ENCODE data around the gene HTT.

Gene HTT

DNA sequence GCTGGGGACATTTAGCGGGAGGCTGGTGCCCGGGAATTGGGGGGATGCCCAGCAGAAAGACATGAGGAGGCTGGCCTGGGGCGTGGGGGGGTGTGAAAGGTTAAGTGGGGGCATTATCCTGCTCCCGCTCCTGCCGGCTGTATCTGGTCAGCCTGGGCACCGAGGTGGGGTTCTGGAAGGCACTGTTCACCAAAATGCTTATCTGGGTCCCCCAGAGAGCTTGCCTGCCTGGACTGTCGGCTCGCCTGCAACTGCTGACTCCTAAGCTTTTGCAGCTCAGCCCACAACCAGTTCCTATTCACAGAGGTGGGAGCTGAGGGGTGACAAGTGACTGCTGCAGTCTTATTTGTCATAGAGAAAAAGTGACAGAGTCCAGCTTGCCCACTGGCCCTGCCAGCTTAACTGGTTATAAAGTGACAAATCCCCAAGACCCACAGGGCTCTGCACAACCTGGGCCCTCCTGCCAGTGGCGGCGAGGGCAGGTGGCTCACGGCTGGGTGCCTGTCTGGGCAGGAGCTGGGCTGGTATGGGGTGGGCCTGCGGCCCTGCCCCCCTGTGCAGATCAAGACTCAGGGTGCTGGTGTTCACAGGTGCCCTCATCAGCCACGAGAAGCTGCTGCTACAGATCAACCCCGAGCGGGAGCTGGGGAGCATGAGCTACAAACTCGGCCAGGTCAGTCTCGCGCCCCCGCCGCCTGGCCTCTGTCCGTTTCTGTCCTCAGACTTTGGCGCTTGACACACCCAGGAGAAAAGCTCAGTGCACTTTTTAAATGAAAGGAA lies 150.8 kb downstream of the HTT start:
- DNase-seq (ENCODE audit: low read depth): no peak
- no peak overlapping the region for H3K4me3 ChIP-seq (ENCODE audit: low read depth, low read length)

DNA sequence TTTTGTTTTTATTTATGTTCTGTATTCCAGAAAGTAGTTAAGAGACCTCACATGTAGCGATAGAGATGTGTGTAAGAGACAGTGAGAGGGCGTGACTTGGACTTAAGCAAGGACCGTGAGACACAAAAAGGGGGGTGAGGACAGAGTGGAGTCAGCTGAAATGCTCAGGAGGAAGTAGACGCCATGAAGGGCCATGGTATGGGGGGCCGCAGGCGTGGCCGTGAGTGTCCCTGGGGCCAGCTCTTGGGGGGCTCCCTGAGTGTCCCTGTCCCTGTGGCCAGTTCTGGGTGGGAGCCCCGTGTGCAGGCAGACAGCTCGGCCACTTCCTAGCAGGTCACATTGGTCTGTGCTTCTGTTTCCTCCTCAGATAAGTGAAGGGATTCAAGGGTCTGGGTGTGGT lies 151.5 kb downstream of the HTT start:
- no peak for DNase-seq (ENCODE audit: low read depth)
- no peak overlapping the region for H3K4me3 ChIP-seq (ENCODE audit: low read depth, low read length)

DNA sequence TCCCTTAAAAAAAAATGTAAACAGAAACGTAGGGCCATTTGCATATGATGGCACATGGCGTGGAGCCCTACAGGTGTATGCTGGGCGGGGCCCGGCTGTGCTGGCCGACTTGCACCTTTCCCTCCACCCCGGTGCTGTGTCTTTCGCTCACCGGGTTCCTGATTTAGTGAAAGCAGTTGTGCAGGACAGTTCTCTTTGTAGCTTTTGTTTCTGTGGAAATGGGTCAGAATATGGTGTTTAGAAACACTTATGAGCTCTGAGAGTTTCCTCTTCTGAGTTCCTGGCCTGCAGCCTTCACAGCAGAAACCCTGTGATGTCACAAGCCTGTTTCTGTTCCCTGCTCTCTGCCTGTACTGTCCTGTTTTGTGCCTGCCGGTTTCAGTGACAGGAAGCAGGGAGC lies 152.0 kb downstream of the HTT start:
- no peak overlapping the region for H3K4me3 ChIP-seq (ENCODE audit: low read depth, low read length)
- no peak for DNase-seq (ENCODE audit: low read depth)

DNA sequence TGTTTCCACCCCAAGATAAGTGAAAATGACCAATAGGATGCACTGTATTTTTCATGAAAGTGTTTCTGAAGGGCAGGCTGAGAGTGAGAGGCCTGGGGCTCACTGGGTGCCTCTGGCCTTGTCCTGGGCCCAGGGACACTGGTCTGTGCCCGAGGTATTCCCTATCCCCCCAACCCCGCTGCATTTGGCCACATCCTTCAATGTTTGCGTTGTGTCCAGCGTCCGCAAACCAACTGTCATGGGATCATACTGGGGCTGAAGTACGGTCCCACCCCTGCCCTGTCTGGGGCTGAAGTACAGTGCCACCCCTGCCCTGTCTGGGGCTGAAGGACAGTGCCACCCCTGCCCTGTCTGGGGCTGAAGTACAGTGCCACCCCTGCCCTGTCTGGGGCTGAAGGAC lies 152.5 kb downstream of the HTT start:
- no peak for DNase-seq (ENCODE audit: low read depth)
- H3K4me3 ChIP-seq (ENCODE audit: low read depth, low read length): no peak overlapping the region

DNA sequence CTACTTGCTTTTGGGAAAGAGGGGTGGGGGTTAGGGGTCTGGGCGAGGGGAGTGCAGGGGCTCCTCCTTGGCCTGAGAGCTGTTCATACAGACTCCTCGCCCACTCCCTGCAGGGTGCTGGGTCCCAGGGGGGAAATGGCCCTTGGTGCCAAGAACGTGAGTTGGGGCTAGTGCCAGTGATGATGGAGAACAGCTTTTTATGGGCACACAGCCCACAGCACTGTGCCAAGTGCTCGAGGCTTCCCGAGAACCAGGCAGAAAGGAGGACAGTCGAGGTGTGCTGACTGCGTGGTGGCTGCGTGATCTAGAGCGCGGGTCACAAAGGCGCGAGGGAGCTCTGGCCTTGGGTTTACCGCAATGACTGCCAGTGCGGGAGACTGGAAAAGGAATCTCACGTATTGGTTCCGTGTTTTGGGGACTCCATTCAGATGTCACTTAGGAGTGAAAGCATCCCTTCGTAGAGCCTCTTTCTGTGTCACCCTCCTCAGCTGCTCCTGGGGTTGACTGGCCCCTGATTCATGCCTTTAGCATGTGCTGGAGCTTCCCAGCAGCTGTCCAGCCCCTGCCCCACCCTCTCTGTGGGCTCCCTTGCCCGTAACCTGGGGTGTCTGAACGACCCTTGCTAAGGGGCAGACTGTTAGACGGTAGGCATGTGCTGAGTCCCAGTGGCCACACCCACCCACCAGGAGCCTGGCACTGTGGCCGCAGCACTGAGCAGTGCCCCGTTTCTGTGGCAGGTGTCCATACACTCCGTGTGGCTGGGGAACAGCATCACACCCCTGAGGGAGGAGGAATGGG lies 153.6 kb downstream of the HTT start:
- no peak overlapping the region for H3K4me3 ChIP-seq (ENCODE audit: low read depth, low read length)
- DNase-seq (ENCODE audit: low read depth): no peak

DNA sequence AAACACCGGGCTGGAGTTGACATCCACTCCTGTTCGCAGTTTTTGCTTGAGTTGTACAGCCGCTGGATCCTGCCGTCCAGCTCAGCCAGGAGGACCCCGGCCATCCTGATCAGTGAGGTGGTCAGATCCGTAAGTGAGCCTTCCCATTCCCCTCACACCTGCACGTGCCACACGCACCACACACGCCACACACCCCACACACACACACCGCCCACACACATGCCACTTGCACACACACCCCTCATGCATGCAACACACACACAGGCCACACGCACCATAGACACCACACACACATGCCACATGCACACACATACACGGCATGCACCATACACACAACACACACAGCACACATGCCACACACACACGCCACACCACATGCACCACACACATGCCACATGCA lies 154.4 kb downstream of the HTT start:
- no peak overlapping the region for H3K4me3 ChIP-seq (ENCODE audit: low read depth, low read length)

DNA sequence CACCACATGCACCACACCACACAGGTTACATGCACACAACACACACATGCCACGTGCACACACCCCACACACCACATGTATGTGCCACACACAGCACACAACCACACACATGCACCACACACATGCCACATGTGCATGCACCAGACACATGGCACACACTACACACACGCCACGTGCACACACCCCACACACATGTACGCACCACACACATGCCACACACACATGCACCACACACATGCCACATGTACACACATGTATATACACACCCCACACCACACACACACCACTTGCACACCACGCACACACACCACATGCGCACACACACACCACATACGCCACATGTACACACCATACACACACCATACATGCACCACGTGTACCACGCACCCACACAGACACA lies 154.8 kb downstream of the HTT start:
- no peak for DNase-seq (ENCODE audit: low read depth)
- no peak overlapping the region for H3K4me3 ChIP-seq (ENCODE audit: low read depth, low read length)

More for the DNA sequence above, 154.4 kb downstream of the HTT start:
- DNase-seq (ENCODE audit: low read depth): no peak

DNA sequence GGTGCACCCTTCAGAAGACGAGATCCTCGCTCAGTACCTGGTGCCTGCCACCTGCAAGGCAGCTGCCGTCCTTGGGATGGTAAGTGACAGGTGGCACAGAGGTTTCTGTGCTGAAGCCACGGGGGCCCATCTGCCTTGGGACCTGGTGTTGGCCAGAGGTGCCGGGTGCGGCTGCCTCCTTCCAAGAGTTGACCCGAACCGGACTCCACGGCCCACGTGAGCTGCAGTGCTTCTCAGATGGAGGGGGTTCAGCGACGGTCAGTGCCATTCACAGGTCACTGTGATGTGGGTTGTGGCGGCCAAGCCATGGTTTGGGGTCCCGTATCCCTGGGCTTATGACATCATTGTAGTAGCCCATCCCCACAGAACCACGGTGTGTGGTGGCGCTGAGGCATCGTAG lies 155.5 kb downstream of the HTT start:
- H3K4me3 ChIP-seq (ENCODE audit: low read depth, low read length): no peak overlapping the region
- DNase-seq (ENCODE audit: low read depth): no peak

DNA sequence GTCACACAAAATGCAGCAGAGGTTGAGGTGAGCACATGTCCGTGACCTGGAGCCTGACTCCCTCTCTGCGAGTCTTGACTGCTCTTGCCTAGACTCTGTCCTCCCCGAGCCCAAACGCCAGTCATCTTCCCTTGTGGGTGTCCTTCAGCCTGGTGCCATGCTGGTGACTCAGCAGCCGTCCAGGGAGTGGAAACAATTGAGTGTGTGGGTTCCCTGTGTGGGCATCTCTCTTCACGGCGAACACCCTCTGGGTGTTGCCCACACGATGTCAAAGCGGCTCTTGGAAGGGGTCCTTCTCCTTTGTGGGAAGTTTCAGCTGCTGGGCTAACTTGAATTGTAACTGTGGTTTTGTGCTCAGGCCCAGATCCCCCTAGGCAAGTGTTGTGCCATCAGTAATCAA lies 157.0 kb downstream of the HTT start:
- no peak overlapping the region for H3K4me3 ChIP-seq (ENCODE audit: low read depth, low read length)
- no peak for DNase-seq (ENCODE audit: low read depth)

DNA sequence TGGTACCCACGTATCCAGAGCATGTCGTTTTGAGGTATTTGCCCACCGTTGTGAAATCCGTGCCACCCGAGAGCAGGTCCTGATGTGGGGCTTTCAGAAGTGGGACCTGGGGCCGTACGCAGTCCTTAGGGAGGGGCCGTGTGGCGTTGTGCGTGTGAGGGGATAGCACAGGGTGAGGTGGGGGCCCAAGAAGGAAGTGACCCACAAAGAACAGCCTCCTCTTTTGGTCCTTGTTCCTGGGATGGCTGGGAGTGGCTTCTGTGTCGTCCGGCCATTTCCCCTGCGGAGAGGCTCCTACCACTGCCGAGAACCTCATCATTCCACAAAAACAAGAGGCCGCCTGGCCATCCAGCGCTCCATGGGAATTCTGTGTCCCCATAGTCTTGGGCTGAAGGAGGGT lies 157.5 kb downstream of the HTT start:
- DNase-seq (ENCODE audit: low read depth): no peak
- H3K4me3 ChIP-seq (ENCODE audit: low read depth, low read length): no peak overlapping the region

DNA sequence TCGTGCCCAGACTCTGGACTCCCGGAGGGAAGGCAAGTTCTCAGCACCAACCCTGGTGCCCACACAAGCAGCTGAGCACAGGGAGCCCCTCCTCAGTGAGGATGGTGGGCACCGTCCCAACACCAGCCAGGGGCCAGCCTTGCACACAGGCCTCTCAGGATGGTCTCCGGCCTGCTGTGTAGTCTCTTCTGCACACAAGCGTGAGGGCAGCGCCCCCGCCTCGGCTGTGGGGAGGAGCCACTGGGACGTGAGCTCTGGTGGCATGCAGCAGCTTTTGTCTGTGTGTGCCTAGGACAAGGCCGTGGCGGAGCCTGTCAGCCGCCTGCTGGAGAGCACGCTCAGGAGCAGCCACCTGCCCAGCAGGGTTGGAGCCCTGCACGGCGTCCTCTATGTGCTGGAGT lies 158.4 kb downstream of the HTT start:
- H3K4me3 ChIP-seq (ENCODE audit: low read depth, low read length): no peak overlapping the region
- DNase-seq (ENCODE audit: low read depth): no peak

DNA sequence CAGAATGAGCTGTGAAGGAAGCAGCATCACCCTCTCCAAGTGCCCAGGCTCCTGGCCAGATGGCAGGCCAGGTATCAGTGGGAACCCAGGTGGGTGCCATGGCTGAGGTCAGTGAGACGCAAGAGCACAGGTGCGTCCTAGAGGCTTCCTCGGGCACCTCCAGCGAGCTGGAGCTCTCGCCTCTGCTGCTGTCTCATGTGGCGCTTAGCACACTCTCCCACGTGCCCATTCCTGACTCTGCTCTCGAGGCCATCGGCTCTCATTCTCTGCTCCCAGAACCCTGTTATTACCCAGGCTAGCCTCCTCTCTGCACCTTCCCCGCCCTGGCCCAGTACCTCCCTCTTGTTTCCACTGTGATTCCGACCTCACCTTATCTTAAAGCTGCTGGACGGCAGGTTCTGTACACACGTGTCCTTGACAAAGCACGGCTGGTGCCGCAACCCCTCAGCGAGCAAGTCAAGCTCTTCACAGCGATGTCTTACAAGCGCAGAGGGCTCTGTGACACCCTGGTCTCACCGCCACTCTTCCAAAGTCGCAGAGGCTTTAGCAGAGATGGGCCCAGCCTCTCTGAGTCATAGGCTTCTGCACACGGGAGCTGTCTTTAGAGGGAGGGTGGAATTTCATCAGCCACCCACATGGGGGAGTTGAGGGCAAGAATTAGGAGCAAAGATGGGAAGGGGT lies 159.1 kb downstream of the HTT start:
- DNase-seq (ENCODE audit: low read depth): no peak
- H3K4me3 ChIP-seq (ENCODE audit: low read depth, low read length): no peak overlapping the region

DNA sequence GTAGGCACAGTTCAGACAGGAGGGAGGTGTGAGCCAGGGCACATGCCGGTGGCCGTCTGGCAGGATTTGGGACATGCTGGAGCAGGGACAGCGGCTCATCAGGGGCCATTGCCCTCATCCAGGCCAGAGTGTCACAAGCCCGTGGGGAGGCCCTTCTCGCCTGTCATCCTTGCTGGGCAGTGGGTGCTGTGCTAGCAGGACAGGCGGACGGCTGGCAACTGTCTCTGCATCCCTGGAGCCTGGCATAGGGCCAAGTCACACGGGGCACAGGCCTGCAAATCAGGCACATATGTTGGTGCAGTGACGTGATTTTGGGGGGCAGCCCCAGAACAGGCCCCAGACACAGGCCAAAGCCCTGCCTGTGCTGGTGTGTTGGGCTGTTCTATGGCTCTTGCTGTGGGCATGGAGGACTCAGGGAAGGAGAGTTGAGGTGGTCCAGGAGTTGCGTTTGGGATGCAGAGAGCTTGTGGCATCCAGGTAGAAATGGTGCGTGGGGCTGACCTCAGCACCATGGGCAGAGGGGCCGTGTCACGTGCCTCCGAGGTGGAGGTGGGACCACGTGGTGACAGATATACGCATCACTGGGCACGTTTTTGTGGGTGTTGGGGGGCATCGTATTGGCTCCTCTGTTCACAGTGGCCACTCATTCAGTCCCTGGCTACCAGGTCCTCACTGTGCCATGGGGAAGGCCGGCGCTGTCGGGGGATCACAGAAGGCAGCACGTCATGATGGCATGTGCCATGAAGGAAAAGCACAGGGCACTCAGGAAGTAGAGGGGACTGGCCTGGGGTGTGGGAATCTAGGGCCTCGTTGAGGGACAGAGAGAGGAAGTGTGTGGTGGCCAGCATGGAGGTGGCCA lies 159.9 kb downstream of the HTT start:
- DNase-seq (ENCODE audit: low read depth): no peak
- H3K4me3 ChIP-seq (ENCODE audit: low read depth, low read length): no peak overlapping the region

DNA sequence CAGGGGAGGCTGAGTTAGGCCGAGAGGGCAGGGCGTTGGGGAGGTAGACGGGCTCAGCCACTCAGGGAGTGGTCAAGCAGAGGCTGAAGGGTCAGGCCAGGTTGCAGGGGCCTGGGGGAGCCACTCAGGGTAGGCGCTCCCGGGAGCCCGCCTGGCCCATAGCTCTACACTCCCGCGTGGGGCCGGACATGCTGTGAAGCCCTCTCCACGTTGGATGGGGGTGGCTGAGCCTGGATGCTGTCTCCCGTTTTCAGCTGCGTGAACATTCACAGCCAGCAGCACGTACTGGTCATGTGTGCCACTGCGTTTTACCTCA lies 160.5 kb downstream of the HTT start:
- DNase-seq (ENCODE audit: low read depth): no peak
- no peak overlapping the region for H3K4me3 ChIP-seq (ENCODE audit: low read depth, low read length)

DNA sequence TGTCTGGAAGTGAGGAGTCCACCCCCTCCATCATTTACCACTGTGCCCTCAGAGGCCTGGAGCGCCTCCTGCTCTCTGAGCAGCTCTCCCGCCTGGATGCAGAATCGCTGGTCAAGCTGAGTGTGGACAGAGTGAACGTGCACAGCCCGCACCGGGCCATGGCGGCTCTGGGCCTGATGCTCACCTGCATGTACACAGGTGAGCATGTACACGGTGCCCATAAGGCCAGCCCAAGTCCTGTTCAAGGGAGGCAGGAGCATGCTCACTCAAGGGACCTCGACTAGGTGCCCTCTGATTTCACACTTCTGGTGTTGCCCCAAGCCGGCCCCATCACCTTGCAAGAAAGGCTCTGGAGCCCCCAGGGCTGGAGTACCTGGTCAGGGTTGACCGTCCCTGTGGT lies 161.1 kb downstream of the HTT start:
- DNase-seq (ENCODE audit: low read depth): no peak
- no peak overlapping the region for H3K4me3 ChIP-seq (ENCODE audit: low read depth, low read length)

DNA sequence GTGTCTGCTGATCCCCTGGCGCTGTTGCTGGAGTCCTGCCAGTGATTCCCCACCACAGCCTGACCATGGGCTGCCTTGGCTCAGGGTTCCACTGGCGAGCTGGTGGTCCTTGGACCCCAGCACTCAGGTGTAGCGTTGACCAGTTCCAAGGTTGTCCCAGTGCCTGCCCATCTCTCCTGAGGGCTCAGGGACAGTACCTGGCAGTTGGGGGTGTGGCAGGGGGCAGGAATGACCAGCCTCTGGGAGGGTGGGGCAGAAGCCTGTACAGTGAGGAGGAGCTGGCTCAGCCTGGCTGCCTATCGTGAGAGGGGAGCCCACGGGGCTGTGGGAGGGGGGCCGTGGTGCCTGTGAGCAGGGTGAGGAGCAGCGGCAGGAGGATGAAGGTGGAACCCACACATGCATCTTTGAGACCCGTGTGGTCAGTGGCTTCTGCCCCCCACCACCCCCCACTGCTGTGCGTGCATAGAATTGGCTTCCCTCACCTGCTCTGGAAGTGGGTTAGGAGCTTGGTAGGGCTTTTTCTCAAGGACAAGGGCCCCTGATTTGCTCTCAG lies 161.9 kb downstream of the HTT start:
- no peak overlapping the region for H3K4me3 ChIP-seq (ENCODE audit: low read depth, low read length)
- no peak for DNase-seq (ENCODE audit: low read depth)

DNA sequence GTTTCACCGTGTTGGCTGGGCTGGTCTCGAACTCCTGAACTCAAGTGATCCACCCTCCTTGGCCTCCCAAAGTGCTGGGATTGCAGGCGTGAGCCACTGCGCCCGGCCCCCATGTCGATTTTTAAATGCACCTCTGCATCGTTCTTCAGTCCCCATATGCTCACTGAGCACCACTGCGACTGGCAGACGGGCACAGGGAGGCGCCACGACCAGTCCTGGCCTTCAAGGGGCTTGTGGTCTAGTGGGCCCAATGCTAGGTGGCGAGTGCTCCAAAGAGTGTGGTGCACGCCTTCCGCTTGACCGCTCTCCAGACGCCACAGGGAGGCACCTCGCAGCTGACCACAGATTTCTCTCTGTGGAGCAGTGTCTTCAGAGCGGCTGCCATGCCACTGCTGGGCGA lies 162.8 kb downstream of the HTT start:
- DNase-seq (ENCODE audit: low read depth): no peak
- no peak overlapping the region for H3K4me3 ChIP-seq (ENCODE audit: low read depth, low read length)

DNA sequence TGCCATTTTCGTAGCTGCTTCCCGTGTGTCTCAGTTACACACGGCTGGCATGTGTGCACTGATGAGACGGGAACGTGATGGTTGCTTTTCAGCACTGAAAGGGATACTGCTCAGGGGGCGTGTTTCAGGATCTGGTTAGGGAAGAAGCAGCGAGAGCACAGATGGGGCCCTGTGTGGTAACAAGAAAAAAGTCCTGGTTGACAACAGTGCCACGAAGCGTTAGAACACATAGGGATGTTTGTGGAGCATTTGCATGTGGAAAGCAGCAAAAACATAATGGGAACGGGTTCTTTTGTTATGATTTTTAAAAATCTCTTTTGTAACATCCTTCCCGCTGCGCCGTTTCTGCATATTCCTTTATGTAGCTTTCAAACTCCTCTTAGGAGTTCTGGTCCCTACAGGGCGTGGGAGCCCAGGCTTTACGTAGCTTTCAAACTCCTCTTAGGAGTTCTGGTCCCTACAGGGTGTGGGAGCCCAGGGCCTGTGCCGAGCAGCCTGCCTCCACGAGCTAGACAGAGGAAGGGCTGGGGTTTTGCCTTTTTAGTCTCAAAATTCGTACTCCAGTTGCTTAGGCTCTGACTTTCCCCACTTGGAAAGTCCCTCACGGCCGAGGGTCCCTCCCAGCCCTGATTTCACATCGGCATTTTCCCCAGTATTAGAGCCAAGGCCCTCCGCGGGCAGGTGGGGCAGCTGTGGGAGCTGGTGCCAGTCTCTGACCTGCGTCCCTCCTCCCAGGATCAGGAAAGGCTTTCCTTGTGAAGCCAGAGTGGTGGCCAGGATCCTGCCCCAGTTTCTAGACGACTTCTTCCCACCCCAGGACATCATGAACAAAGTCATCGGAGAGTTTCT lies 163.5 kb downstream of the HTT start:
- no peak overlapping the region for H3K4me3 ChIP-seq (ENCODE audit: low read depth, low read length)
- DNase-seq (ENCODE audit: low read depth): no peak

DNA sequence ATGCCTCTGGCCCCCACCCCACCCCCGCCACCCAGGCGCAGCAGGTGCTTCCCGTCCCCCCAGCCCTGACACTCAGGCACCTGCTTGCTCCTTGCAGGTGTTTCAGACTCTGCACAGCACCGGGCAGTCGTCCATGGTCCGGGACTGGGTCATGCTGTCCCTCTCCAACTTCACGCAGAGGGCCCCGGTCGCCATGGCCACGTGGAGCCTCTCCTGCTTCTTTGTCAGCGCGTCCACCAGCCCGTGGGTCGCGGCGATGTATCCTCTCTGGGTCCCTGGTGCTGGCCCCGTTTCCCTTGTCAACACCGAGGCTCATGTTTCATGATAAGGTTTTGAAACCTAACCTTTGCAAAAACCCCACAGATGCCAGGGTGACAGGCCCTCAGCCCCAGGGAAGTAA lies 164.2 kb downstream of the HTT start:
- no peak for DNase-seq (ENCODE audit: low read depth)

More for the DNA sequence above, 164.2 kb downstream of the HTT start:
- no peak overlapping the region for H3K4me3 ChIP-seq (ENCODE audit: low read depth, low read length)
